Suprapubic skin (tissue), 4 donors: Measurements from ENCODE around the gene S100PBP.

ENCODE experiments used
- CTCF ChIP-seq, 2 donors: fragments of 200-600 bp in 1 of 2; fragments of 450-650 bp in 1 of 2; sonication (generic) in 1 of 2; IDR thresholded peaks; one replicate each; pipeline ENCODE4 v1.5.1; 2016 to 2019; ENCODE audit warnings: antibody characterized with exemption in 2 of 2, mild to moderate bottlenecking in 1 of 2, moderate library complexity in 1 of 2
- EP300 ChIP-seq: sonication (generic); formaldehyde crosslinking; IDR thresholded peaks from one replicate; pipeline ENCODE4 v1.6.1; 2017; ENCODE audit warnings: antibody characterized with exemption
- POLR2A ChIP-seq, 2 donors: fragments of 450-650 bp; IDR thresholded peaks; one replicate each; pipeline ENCODE4 v1.6.1; 2017; ENCODE audit warnings: antibody characterized with exemption in 2 of 2, mild to moderate bottlenecking in 2 of 2, moderate library complexity in 2 of 2
- POLR2AphosphoS5 ChIP-seq, 3 donors: sonication (generic); formaldehyde crosslinking; IDR thresholded peaks; one replicate each; pipeline ENCODE4 v1.6.1; 2017; ENCODE audit warnings: antibody characterized with exemption in 3 of 3

- TF ChIP-seq POLR2AphosphoS5 (IDR thresholded peaks at IDR 0.05): no peak
- no peak for TF ChIP-seq CTCF (IDR thresholded peaks at IDR 0.05)
- TF ChIP-seq POLR2A (IDR thresholded peaks at IDR 0.05): no peak
- no peak for TF ChIP-seq EP300
Observed at GRCh38 chr1:32771561-32772280, 45.7 kb upstream of the S100PBP start.
